ENCODE data around the gene ZNF384. TPM values are rescaled to one million over a fixed set of nuclear protein-coding genes. Genes with fewer than 3 reads are reported as not detected.

ZNF384 gene
- total RNA-seq, 3 donors from 2014 or later, result 54.5 to 67.8 (median 64.3) TPM

- DNase-seq, result no peak
- no peak for ATAC-seq
- Histone ChIP-seq H3K9me3 (no peaks in the 10 kb centered on the region), H3K36me3 (ENCODE audit: low read depth) (peaks cover 3% of the 10 kb centered on the region), H3K4me1 (ENCODE audit: low read depth) (peaks cover 7% of the 10 kb centered on the region), H3K4me3 (no peak overlapping the region)
- intact Hi-C loops (cut with DNase I, micrococcal nuclease), result no loop called here
- TF ChIP-seq CTCF (IDR thresholded peaks at IDR 0.05), result no peak
Measured at GRCh38 chr12:6693832-6694355, 4.7 kb upstream of the ZNF384 start.

- intact Hi-C loops (cut with DNase I, micrococcal nuclease), result no loop called here
- TF ChIP-seq CTCF (IDR thresholded peaks at IDR 0.05), result no peak
Measured at GRCh38 chr12:6692888-6693287, 3.7 kb upstream of the ZNF384 start.

GRCh38 chr12:6691473-6691872 lies 2.3 kb upstream of the ZNF384 start:
- no peak for TF ChIP-seq CTCF (IDR thresholded peaks at IDR 0.05)

More at GRCh38 chr12:6692888-6693287, 3.7 kb upstream of the ZNF384 start:
- DNase-seq (no peak), ATAC-seq (no peak)
- H3K4me3 ChIP-seq, result no peak overlapping the region
- peaks cover 3% of the 10 kb centered on the region for H3K36me3 ChIP-seq (ENCODE audit: low read depth)
- peaks cover 12% of the 10 kb centered on the region for H3K4me1 ChIP-seq (ENCODE audit: low read depth)
- no peaks in the 10 kb centered on the region for H3K9me3 ChIP-seq

GRCh38 chr12:6688543-6688998 lies 604 bp downstream of the ZNF384 start:
- peak; percentile 25 for ATAC-seq
- peaks cover 3% of the 10 kb centered on the region for H3K36me3 ChIP-seq (ENCODE audit: low read depth)
- peaks cover 25% of the 10 kb centered on the region for H3K4me1 ChIP-seq (ENCODE audit: low read depth)
- DNase-seq, result peak; percentile 73 to 83 (median 77)
- TF ChIP-seq CTCF (IDR thresholded peaks at IDR 0.05), result no peak
- no peaks in the 10 kb centered on the region for H3K9me3 ChIP-seq
- peak overlapping the region; percentile 90 for H3K4me3 ChIP-seq
- intact Hi-C loops (cut with DNase I, micrococcal nuclease), result no loop called here

More at GRCh38 chr12:6691473-6691872, 2.3 kb upstream of the ZNF384 start:
- H3K4me1 ChIP-seq (ENCODE audit: low read depth), result peaks cover 17% of the 10 kb centered on the region
- H3K9me3 ChIP-seq, result no peaks in the 10 kb centered on the region
- no peak for DNase-seq
- H3K36me3 ChIP-seq (ENCODE audit: low read depth), result peaks cover 3% of the 10 kb centered on the region
- H3K4me3 ChIP-seq, result no peak overlapping the region
- intact Hi-C loops (cut with DNase I, micrococcal nuclease), result no loop called here
- no peak for ATAC-seq

GRCh38 chr12:6685814-6686213 lies 3.4 kb downstream of the ZNF384 start:
- DNase-seq (no peak), ATAC-seq (no peak)
- H3K4me3 ChIP-seq, result no peak overlapping the region
- intact Hi-C loops (cut with DNase I, micrococcal nuclease), result no loop called here
- peaks cover 9% of the 10 kb centered on the region for H3K36me3 ChIP-seq (ENCODE audit: low read depth)
- TF ChIP-seq CTCF (IDR thresholded peaks at IDR 0.05), result no peak
- no peaks in the 10 kb centered on the region for H3K9me3 ChIP-seq
- peaks cover 25% of the 10 kb centered on the region for H3K4me1 ChIP-seq (ENCODE audit: low read depth)

- TF ChIP-seq CTCF (IDR thresholded peaks at IDR 0.05), result peak; percentile 33
- H3K4me1 ChIP-seq (ENCODE audit: low read depth), result peaks cover 18% of the 10 kb centered on the region
- peaks cover 9% of the 10 kb centered on the region for H3K36me3 ChIP-seq (ENCODE audit: low read depth)
- H3K4me3 ChIP-seq, result no peak overlapping the region
- ATAC-seq (no peak), DNase-seq (peak in 1 of 3 donors; percentile 41)
- intact Hi-C loops (cut with DNase I, micrococcal nuclease), result no loop called here
- H3K9me3 ChIP-seq, result no peaks in the 10 kb centered on the region
Measured at GRCh38 chr12:6684609-6685008, 4.6 kb downstream of the ZNF384 start.

All from mucosa of descending colon (tissue), 3 donors.